ENCODE results near the gene DCXR.

Gene DCXR

GRCh38 chr17:82072827-82073226, 35.3 kb upstream of the DCXR start:
- no peak for DNase-seq (ENCODE audit: low read depth)

- DNase-seq (ENCODE audit: low read depth) = no peak
Observed at GRCh38 chr17:82070611-82071010, 33.1 kb upstream of the DCXR start.

DNA sequence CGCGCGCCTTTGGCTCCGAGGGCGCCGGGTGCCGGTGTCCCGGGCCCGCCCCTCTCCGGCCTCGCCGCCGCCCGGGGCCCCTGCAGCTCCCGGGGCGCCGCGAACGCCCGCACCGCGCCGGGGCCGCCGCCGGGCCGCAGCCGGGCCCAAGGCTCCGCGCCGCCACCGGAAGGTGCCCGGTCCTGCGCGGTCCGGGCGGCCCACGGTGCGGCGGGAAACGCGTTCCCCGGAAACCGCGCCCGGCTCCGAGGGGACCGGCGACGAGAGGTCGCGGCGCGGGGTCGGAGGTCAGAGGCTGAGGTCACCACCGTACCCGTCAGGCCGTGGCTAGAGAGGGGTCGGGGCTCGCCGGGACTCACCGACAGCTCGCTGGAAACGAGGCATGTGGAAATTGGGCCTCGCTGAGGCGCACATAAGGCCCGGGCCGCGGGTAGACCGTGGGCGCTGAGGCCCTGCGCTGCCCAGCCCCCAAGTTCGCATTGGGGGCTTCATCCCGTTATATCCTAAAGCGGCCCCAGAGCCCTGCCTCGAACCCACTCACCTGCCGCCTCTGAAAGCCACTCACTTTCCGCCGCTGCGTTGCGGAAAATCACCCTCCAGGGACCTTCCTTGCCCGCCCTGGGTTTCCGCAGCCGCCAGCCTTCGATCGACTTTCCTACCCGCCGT, 28.3 kb upstream of the DCXR start, which contains the start of gene DUS1L:
Gene DUS1L, minus strand, starts transcription at position 167 of the 666 bp plus-strand sequence. CDS start 745 bp downstream, outside the sequence.
- DNase-seq (ENCODE audit: low read depth) = peak; percentile 58

- DNase-seq (ENCODE audit: low read depth) = no peak
Observed at GRCh38 chr17:82065193-82065637, 27.7 kb upstream of the DCXR start.

DNA sequence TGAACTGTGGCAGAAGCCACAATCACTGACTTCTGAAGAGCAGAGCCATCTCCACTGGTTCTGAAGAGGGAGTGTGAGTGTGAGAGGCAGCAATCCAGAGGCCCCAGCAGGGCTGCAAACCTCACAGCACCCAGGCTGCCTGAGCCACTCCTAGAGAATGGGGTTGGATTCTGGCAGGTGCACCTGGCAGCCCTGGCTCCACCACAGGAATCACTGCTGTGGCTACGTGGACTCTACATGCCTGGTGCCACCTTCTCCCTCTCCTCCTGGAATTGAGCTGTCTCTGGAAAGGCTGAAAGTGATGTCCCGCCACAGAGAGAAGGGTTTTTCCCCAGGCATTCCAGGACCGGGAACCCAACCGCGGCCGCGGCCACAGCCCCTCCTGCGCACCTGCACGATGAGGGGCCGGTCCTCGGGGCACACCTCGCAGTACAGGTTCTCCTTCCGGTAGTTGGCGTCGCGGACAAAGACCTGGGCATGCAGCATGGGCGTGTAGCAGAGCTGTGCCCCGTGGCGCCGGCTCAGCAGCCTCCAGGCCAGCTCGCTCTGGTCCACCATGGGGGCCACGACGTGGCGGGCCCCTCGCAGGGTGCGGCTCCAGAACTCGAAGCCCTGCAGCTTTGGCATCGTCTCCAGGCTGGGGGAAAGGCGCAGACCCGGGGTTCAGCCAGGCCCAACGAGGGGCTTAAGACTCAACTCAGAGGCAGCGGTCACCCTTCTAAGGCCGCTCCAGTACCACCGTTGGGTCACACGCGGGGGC, 27.1 kb upstream of the DCXR start:
- DNase-seq (ENCODE audit: low read depth) = no peak

GRCh38 chr17:82063424-82064415, 26.2 kb upstream of the DCXR start:
- DNase-seq (ENCODE audit: low read depth) = no peak

- no peak for DNase-seq (ENCODE audit: low read depth)
Observed at GRCh38 chr17:82062984-82063368, 25.5 kb upstream of the DCXR start.

DNA sequence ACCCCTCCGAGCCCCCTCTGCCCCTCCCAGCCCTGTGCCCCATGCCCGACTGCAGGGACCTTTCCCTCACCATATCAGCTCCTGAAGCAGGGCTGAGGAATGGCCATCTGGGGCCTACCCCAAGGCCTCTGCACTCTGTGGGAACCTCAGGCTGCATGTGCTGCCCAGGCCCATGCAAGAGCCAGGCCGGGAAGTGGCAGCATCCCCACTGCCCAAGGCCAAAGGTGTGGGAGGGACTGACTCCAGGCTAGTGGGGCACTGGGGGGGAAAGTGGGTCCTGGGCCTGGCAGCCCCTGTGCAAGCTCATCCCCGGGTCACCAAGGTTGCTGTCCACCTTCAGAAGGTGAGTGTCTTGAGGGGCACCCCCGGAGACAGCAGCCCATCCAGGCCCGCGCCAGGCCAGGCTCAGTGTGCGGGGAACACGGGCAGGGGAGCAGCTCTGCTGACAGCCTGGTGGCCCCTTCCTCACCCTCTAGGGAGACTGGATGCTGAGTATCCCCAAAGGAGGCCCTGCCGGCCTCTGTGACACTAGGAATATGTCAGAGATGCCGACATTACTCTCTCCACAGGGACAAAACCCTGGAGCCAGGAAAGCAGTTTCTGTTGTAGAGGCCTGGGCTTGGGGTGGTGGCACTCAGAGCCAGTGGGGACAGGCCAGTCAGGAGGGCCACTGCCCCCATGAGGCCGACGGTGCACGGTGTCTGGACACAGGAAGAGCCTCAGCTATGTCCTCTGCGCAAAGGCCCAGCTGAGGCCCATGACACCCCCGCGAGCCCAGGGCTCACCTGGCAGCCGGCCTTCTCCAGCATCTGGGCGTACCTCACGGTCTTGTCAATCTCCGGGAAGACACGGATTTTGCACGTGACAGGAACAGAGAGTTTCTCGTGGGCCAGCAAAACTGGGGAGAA, 24.8 kb upstream of the DCXR start:
- DNase-seq (ENCODE audit: low read depth) = no peak

GRCh38 chr17:82061047-82061925, 23.8 kb upstream of the DCXR start:
- DNase-seq (ENCODE audit: low read depth) = no peak

DNA sequence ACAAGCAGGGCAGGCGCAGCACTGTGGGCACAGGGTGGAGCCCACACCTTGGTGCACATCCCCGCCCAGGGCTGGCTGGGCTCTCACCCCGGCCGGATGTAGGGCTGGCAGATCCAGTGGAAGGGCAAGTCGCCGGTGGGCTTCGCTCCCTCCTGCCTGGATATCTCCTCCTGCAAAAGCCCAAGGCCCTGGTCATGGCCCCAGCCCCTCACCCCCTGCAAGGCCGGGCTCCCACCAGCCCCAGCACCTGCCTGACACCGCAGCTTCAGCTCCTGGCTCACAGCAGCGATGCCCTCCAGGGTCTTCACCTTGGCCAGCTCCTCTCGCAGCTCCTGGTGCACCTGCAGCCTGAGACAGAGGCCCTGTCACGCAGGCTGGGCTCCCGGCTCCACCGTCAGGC, 23.1 kb upstream of the DCXR start:
- DNase-seq (ENCODE audit: low read depth) = no peak

DNA sequence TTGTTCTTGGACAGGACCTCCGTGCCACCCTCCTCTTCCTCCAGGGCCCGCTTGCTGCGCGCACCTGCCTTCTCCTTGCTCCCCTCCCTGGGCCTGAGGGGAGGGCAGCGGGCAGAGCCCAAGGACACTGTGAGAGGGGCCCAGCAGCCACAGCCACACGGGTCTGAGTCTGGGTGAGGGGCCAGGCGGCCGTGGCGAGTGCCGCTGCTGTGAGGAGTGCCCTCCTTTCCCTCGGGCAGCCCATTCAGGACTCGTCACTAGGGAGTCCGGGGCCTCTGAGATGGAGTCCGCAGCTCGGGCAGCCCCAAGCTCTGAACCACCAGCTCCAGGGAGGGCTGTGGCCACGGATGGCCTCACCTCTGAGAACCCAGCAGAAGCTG, 22.5 kb upstream of the DCXR start:
- no peak for DNase-seq (ENCODE audit: low read depth)

DNA sequence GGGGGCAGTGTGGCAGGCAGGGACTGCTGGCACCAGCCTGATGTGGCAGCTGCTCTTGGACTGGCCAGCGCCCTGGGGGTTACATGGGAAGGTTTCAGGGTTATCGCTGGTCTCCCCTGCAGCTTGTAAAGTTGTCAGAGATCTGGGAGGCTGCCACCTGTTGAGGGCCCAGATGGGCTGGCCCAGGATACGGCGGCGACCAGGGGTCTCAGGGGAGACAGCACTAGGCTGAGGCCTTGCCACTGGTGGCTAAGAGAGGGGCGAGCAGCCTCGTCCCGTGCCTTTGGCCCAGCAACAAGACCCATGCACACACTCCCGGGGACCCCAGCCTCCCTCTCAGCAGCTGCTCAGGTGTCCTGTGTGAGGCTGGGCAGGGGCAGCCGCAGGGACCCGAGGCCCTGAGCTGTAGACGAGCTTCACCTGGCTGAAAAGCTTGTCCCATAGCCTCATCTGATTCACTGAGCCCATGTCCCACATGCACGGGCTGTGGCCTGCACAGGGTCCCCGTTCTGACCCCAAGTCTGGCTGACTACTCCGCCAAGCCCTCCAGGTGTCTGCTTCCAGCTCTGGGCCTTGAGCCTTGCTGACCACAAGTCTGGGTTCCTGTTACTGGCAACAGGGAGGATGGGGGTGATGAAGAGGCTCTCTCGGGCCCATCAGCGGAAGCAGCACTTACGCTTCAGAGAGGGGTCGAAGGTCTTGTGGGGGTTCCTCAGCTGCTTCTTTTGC, 21.9 kb upstream of the DCXR start:
- DNase-seq (ENCODE audit: low read depth) = no peak

DNA sequence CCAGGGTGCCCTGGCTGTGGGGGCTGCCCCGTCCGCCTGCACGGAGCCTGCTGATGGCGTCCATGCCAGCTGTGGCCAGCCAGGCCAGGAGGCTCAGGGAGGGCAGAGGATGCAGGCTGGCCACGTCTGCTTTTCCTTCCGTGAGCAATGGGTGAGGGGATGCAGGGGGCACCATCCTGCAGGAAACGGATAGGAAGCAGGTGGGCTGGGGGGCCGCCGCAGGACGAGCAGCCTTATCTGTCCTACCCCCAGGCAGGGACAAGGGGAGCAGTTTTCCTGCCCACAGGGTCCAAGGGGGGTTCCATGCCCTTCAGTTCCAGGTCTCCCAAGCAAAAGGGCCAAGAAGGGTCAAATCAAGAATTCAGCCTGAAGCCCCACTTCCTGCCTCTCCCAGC, 21.4 kb upstream of the DCXR start:
- DNase-seq (ENCODE audit: low read depth) = no peak

- no peak for DNase-seq (ENCODE audit: low read depth)
Observed at GRCh38 chr17:82058230-82058854, 20.8 kb upstream of the DCXR start.

GRCh38 chr17:82056729-82057621, 19.5 kb upstream of the DCXR start:
- DNase-seq (ENCODE audit: low read depth) = no peak

GRCh38 chr17:82055965-82056728, 18.6 kb upstream of the DCXR start:
- DNase-seq (ENCODE audit: low read depth) = no peak
